Activated CD4-positive, CD25-positive, alpha-beta regulatory T cell (primary cell): Measurements from ENCODE around the gene ITGA2.
"Not testable (repeated sequence)": the region's sequence is repeated elsewhere in the genome, so short reads cannot be mapped to it uniquely, and the experiment has no call there.

ENCODE experiments used
- DNase-seq, 4 experiments: peaks; one replicate each; lab custom pipeline; 2025; lab: John Stamatoyannopoulos, UW

ITGA2 gene

DNA sequence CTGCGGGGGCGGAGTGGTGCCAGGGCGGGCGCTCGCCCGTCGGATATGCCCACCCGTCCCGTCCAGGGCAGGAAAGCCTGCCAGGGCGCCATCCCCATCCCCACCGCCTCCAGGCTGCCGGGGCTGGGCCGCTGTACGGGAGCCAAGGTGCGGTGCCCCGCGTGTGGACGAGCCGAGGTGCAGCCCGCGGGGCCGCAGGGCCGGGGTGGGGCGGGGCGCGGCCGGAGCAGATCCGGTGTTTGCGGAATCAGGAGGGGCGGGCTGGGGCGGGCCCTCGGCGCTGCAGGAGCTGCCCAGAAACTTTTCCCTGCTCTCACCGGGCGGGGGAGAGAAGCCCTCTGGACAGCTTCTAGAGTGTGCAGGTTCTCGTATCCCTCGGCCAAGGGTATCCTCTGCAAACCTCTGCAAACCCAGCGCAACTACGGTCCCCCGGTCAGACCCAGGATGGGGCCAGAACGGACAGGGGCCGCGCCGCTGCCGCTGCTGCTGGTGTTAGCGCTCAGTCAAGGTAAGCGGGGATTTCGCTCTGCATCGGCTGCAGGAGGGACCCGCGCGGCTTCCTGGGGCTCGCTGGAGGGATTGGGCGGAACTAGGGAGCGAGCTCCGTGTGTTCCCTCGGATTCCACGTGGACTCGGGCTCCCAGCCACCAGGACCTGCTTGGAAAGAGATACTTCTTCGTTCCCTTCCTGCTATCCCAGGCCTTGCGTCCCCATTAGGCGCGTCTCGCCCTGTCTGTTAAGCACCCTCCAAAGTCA, at the start of gene ITGA2:
TSS of gene ITGA2 (plus strand) at position 328 of the 756 bp plus-strand sequence. CDS start at position 445, 117 bp downstream.
- peak in 1 of 4 experiments; percentile 2 for DNase-seq

DNA sequence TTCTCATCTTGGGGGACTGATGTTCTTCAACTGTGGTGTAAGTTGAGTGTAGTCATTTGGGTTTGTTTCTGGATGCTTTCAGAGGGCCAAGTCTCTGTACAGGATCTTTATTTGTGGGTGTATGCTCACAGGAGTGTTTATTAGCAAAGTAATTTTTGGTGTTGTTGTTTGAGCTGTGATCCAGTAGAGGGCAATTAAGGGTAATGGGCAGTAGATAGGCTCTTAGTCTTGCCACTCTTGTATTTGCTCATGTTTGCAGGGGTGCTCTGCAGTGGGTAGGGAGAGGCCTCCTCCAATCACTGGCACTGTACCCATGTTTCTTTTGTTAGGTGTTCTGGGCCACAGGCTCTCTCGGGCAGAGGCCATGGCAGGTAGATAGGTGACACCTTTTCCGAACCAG, 45.9 kb upstream of the ITGA2 start:
- no peak for DNase-seq

DNA sequence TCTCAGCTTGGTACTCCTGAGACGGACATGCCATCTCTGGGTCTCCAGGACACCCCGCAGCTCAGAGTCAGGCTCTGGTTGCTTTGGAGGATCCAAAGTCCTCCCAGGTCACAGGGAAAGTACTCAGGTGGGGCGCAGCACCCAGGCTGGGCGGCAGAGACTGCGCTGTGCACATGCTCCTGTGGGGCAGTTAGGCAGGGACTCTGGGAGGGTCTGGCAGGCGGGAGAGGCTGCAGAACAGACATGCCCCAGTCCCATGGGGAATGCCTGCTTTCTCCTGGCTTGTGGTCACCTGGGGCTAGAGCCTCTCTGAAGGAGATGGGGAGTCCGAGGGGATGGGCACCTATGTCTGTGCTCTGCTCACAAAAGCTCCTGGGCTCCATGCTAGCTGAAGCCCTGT, 45.3 kb upstream of the ITGA2 start:
- DNase-seq = no peak

DNA sequence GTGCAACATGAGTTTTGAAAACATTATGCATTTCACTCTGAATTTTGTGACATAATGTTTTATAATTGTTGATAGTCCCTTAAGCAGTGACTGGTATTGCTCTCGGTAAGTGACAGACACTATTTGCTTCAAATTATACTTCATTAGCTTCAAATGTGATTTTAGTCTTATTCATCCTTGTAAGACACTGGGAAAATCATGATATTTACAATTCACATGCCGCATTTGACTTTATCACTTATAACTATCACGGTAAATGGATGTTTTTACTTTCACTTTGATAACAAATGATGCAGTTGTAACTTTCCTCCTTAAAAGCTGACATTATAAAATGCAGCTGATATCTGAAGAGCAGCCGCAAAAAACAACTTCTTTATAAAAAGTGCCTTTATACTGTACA, 44.1 kb upstream of the ITGA2 start:
- DNase-seq = no peak

GRCh38 chr5:52947208-52947607, 41.9 kb upstream of the ITGA2 start:
- no peak for DNase-seq

- DNase-seq = no peak
Measured at GRCh38 chr5:52947851-52948250, 41.3 kb upstream of the ITGA2 start.

GRCh38 chr5:52948418-52949076, 40.6 kb upstream of the ITGA2 start:
- peak in 3 of 4 experiments; percentile 1 to 5 (median 1) for DNase-seq

DNA sequence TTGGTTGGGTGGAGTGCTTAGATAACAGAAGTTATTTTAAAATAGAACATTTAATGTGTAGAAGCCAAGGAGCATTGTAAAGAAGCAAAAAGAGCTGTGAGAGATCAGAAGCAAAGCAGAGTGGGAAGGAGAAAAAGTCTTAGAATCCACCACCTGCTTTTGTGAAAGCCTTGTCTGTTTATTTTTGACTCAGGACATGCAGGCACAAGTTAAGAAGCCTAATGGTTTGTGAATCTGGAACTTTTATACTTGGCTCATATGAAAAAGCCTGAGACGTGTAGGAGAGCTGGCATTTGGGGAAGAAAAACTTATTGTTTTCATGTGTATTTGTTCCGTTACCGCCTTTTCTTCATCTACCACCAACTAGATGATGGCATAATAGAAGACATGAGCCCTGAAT, 38.5 kb upstream of the ITGA2 start:
- no peak for DNase-seq

DNA sequence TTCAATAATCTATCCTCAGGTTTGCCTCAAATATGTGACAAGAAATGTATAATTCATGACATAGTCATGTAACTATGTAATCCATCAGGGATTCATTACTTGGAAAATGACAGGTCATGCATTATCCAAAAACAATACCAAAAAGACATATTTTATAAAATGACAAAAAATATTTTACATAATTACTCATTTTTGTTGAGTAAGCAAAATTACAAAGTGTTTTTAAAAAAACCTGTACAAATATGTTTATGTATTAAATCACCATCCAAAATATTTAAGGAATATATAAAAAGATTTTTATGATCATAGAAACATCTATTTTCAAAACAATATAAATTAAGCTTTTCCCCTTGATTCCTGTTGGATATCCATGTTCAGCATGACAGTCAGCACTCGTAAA, 36.7 kb upstream of the ITGA2 start:
- DNase-seq = no peak

DNA sequence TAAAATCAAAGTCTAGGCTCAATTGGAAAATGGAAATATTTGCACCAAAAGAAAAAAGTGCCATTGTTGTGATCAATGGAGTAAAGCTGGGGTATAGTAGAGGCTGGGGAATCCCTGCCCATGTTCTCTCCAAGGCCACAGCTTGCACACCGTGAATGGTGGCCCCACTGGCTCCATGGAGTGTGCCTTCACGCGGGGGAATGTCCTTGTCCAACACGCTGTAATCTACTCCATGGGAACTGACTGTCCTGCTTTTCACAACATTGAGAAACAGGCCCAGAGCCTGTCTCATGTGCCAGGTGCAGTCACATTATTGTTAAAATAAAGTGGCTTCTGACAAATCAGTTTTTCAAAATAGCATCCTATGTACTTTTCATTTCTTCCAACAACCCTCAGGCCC, 33.1 kb upstream of the ITGA2 start:
- no peak for DNase-seq

DNA sequence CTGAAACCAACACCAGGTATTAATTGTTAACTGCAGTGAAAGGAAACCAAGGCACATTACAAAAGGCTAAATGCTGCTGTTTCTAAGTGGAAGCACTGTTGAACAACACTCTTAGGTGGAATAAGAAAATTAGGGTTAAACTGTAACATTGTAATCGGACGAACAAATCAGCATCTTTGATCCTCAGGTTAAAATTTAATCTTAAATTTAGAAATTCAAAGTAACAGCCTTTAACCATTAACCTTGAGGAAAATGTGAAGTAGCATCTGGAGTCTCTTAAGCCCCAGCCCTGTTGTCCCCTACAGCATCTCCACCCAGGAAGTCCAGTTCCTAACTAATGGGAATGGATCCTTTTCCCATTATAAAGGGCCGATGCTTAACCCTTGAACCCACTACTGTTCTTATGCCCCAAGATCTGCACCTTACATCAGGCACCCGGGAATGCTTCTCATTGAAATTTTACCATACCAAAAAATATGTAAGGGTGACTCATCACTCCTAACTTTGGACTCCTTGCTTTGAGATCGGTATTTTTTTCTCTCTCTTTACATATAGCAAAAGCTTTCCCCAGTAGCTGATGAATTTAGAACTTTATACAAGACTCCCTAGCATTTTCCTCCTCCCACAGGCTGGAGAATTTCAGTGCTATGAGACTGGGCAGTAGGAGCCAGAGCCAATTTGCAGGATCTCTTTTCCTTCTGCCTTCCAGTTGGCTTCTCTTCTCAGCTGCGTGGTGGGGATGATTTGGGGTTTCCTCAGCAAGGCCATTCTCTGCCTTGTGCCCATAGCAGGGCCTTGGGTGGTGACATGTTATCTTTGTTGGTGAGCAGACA, 32.0 kb upstream of the ITGA2 start:
- DNase-seq = no peak

GRCh38 chr5:52961274-52961681, 27.9 kb upstream of the ITGA2 start:
- DNase-seq = no peak

DNA sequence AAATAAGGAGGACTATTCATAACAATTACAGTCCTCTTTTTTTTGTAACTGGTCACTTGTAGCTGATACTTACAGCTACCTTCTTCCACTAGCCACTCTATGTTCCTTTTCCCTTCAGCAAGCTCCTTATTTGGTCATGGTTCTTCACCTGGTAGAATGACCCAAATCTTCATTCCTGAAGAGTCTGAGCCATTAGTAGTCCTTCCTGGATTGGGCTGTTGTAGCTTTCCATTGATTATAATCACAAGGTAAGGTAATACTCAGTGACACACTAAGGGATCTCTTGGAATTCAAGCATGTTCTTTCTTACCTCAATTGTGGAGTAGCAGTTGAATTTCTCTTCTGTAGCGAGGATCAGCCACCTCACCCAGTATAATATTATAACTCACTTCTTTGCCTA, 25.5 kb upstream of the ITGA2 start:
- DNase-seq = no peak

DNA sequence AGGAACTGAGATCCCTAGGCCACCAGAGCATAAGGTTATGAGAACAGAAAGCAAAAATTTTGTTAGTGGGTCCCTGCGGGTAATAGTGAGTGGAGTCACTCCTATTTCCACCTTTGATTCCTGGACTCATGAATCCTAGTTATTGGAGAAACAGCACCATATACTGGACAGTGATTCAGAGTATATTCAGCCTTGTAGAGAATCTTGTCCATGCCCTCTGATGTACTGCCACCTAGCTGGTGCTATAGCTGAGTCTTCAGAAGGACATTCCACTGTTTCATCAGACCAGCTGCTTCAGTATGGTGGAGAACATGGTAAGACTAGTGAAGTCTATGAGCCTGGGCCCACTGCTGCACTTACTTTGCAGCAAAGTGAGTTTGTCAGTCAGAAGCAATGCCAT, 25.0 kb upstream of the ITGA2 start:
- DNase-seq = no peak

DNA sequence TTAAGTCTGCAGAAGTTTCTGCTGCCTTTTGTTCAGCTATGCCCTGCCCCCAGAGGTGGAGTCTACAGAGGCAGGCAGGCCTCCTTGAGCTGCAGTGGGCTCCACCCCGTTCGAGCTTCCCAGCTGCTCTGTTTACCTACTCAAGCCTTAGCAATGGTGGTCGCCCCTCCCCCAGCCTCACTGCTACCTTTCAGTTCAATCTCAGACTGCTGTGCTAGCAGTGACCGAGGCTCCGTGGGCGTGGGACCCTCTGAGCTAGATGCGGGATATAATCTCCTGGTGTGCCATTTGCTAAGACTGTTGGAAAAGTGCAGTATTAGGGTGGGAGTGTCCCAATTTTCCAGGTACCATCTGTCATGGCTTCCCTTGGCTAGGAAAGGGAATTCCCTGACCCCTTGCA, 13.0 kb upstream of the ITGA2 start:
- DNase-seq = not testable (repeated sequence)

- no peak for DNase-seq
Measured at GRCh38 chr5:52977264-52977897, 11.8 kb upstream of the ITGA2 start.

GRCh38 chr5:52981507-52981906, 7.6 kb upstream of the ITGA2 start:
- DNase-seq = no peak

- DNase-seq = no peak
Measured at GRCh38 chr5:52983731-52984636, 5.2 kb upstream of the ITGA2 start.

DNA sequence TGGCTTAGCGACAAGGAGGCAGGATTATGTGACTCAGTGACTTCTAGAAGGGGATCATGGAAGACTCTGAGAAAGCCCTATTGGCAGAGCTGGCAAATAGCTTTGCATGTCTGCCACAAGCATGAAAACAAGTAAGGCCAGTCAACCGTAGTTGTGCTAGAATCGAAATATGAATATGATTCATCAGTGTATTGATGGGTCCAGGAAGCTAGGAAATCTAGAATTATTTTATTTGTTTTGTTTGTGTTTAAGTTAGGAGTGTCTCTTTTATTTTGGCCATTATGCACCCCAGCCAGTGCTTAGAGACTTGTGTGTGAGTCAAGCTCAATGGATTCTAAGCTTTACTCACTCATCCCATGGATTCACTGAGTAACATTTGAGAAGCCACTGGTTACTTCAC, 3.8 kb upstream of the ITGA2 start:
- no peak for DNase-seq

DNA sequence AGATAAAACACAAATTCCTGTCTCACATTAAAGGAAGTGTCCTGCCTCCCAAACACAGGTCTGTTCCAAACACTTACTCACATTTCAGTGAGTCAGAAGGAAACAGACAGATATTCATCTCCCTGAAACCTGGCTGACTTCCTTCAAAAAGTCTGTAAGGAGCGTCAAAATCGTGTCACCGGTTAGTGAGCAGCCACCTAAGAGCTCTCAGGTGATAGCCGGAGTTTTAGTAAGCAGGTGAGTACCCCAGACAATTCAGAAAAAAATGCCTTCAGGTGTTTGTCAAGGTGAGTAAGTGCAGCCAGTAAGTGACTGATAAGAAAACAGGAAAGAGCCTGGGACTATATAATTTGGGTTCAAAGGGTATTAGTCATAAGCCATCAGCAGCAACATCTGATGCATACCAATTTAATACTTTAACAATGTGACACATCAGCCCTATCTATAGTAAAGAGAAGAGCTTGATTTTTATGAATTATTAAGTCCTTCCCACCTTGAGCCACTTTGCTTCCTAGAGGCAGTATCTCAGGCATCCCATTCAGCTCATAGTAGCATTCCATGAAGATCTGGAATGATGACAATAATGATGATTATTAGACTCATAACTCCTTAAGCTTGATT, 1.3 kb upstream of the ITGA2 start:
- DNase-seq = peak in 1 of 4 experiments; percentile 1
